ENCODE data around the gene ST3GAL6. TPM values are rescaled to one million over a fixed set of nuclear protein-coding genes. Genes with fewer than 3 reads are reported as not detected.

Gene ST3GAL6
- total RNA-seq, 1 donor from 2014 or later = 6.5 TPM

DNA sequence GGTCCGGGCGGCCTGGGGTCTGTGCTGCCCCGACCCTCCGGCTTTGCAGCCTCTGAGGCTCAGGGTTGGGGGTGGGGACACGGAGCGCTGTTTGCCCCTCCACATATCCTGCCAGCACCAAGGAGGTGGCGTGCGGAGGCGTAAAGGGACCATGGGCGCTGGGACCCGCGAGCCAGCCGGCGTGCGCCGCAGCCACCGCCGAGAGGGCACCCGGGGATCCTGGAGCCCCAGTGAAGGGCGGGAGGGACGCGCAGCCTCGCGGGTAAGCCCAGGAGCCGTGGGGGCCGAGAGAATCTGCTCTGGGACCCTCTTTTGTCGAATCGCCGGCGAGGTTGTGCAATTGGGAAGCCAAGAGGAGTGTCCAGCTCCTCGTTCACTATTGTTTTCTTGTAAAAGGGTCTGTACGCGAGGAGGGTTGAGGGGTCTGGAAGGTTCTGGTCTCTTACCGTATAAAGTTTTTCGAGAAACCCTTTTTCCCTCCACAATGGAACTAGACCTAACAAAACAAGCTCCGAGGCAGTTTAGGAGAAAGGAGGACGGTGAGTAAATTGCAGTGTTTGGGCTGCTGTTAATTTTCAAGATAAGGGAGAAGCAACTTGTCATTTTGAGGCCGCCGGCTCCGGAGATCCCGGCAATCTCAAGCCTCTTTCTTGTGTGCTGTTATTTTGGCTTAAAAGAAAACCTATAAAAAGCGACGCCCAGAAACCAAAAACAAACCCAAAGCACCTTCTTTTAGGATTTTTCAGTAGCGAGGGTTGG, 29.9 kb upstream of the ST3GAL6 start:
- peaks cover 27% of the 10 kb centered on the region for H3K4me1 Mint-ChIP-seq (ENCODE audit: unreplicated experiment)
- H3K27ac Mint-ChIP-seq (ENCODE audit: unreplicated experiment) = peak overlapping the region; percentile 18
- TF ChIP-seq, protein P1, sequence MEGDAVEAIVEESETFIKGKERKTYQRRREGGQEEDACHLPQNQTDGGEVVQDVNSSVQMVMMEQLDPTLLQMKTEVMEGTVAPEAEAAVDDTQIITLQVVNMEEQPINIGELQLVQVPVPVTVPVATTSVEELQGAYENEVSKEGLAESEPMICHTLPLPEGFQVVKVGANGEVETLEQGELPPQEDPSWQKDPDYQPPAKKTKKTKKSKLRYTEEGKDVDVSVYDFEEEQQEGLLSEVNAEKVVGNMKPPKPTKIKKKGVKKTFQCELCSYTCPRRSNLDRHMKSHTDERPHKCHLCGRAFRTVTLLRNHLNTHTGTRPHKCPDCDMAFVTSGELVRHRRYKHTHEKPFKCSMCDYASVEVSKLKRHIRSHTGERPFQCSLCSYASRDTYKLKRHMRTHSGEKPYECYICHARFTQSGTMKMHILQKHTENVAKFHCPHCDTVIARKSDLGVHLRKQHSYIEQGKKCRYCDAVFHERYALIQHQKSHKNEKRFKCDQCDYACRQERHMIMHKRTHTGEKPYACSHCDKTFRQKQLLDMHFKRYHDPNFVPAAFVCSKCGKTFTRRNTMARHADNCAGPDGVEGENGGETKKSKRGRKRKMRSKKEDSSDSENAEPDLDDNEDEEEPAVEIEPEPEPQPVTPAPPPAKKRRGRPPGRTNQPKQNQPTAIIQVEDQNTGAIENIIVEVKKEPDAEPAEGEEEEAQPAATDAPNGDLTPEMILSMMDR (IDR thresholded peaks at IDR 0.05; ENCODE audit: unreplicated experiment) = no peak
- DNase-seq (ENCODE audit: low spot score) = peak; percentile 42
- peak overlapping the region; percentile 97 for H3K4me3 Mint-ChIP-seq (ENCODE audit: unreplicated experiment)
- peaks cover 8% of the 10 kb centered on the region for H3K27me3 Mint-ChIP-seq (ENCODE audit: unreplicated experiment)
- no peaks in the 10 kb centered on the region for H3K9me3 Mint-ChIP-seq (ENCODE audit: unreplicated experiment)
- H3K36me3 Mint-ChIP-seq (ENCODE audit: low read depth, unreplicated experiment) = no peaks in the 10 kb centered on the region

- no peaks in the 10 kb centered on the region for H3K9me3 Mint-ChIP-seq (ENCODE audit: unreplicated experiment)
- no peaks in the 10 kb centered on the region for H3K36me3 Mint-ChIP-seq (ENCODE audit: low read depth, unreplicated experiment)
- TF ChIP-seq, protein P1 (IDR thresholded peaks at IDR 0.05; ENCODE audit: unreplicated experiment) = no peak
- H3K27ac Mint-ChIP-seq (ENCODE audit: unreplicated experiment) = no peak overlapping the region
- H3K4me3 Mint-ChIP-seq (ENCODE audit: unreplicated experiment) = peak overlapping the region; percentile 97
- peaks cover 9% of the 10 kb centered on the region for H3K27me3 Mint-ChIP-seq (ENCODE audit: unreplicated experiment)
- DNase-seq (ENCODE audit: low spot score) = no peak
- H3K4me1 Mint-ChIP-seq (ENCODE audit: unreplicated experiment) = peaks cover 29% of the 10 kb centered on the region
These were observed 29.3 kb upstream of the ST3GAL6 start for GRCh38 chr3:98733812-98734281.

GRCh38 chr3:98734306-98734705, 28.8 kb upstream of the ST3GAL6 start:
- no peak overlapping the region for H3K27ac Mint-ChIP-seq (ENCODE audit: unreplicated experiment)
- peaks cover 9% of the 10 kb centered on the region for H3K27me3 Mint-ChIP-seq (ENCODE audit: unreplicated experiment)
- H3K9me3 Mint-ChIP-seq (ENCODE audit: unreplicated experiment) = no peaks in the 10 kb centered on the region
- no peak for DNase-seq (ENCODE audit: low spot score)
- no peaks in the 10 kb centered on the region for H3K36me3 Mint-ChIP-seq (ENCODE audit: low read depth, unreplicated experiment)
- TF ChIP-seq, protein P1 (IDR thresholded peaks at IDR 0.05; ENCODE audit: unreplicated experiment) = no peak
- peaks cover 33% of the 10 kb centered on the region for H3K4me1 Mint-ChIP-seq (ENCODE audit: unreplicated experiment)
- H3K4me3 Mint-ChIP-seq (ENCODE audit: unreplicated experiment) = peak overlapping the region; percentile 97

DNA sequence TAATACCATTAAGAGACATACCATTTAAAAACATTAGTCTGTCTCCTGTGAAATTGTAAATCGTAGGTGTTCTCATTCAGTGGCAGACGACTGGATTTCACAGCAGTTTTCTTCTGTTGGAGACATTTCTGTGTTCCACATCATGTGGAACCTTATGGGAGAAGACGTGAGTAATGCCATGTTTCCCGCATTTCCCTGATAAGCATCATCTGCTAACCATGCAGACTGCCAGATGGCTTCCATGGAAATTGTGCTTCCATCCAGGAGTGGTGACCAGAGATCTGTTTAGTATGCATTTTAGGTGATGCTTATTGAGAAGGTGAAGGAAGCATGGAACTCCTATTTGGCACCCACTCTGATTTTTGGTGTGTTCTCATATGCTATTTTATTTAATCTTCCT, 28.4 kb upstream of the ST3GAL6 start:
- no peak for DNase-seq (ENCODE audit: low spot score)
- Mint-ChIP-seq H3K36me3 (ENCODE audit: low read depth, unreplicated experiment) (no peaks in the 10 kb centered on the region), H3K27me3 (ENCODE audit: unreplicated experiment) (peaks cover 9% of the 10 kb centered on the region), H3K27ac (ENCODE audit: unreplicated experiment) (no peak overlapping the region), H3K9me3 (ENCODE audit: unreplicated experiment) (no peaks in the 10 kb centered on the region), H3K4me1 (ENCODE audit: unreplicated experiment) (peaks cover 33% of the 10 kb centered on the region), H3K4me3 (ENCODE audit: unreplicated experiment) (no peak overlapping the region)
- TF ChIP-seq, protein P1 (IDR thresholded peaks at IDR 0.05; ENCODE audit: unreplicated experiment) = no peak

- Mint-ChIP-seq H3K36me3 (ENCODE audit: low read depth, unreplicated experiment) (no peaks in the 10 kb centered on the region), H3K27me3 (ENCODE audit: unreplicated experiment) (peaks cover 9% of the 10 kb centered on the region), H3K4me1 (ENCODE audit: unreplicated experiment) (peaks cover 33% of the 10 kb centered on the region), H3K27ac (ENCODE audit: unreplicated experiment) (no peak overlapping the region), H3K4me3 (ENCODE audit: unreplicated experiment) (no peak overlapping the region), H3K9me3 (ENCODE audit: unreplicated experiment) (no peaks in the 10 kb centered on the region)
- TF ChIP-seq, protein P1 (IDR thresholded peaks at IDR 0.05; ENCODE audit: unreplicated experiment) = no peak
- no peak for DNase-seq (ENCODE audit: low spot score)
These were observed 27.8 kb upstream of the ST3GAL6 start for GRCh38 chr3:98735296-98735695.

Measured in endothelial cell (in vitro differentiated cells).